H9 (cell line): ENCODE data around the gene MAD1L1. TPM values are rescaled to one million over a fixed set of nuclear protein-coding genes. Genes with fewer than 3 reads are reported as not detected.

ENCODE experiments used
- DNase-seq: peaks from one replicate; pipeline ENCODE4 v3.0.0-alpha.2; 2017
- H2AFZ ChIP-seq: one replicate; pipeline ENCODE4 v1.6.1; 2013; ENCODE audit warnings: mild to moderate bottlenecking, low read length, control low read depth, moderate library complexity
- H2AK5ac ChIP-seq: 2 replicates; pipeline ENCODE4 v1.6.1; 2013; ENCODE audit warnings: low read length, control low read depth, mixed read lengths; ENCODE audit not compliant: insufficient read length
- H2BK120ac ChIP-seq: one replicate; pipeline ENCODE4 v1.6.1; 2013; ENCODE audit warnings: low read depth, mild to moderate bottlenecking, low read length, control low read depth, inconsistent platforms; ENCODE audit not compliant: poor library complexity, severe bottlenecking
- H2BK12ac ChIP-seq: 2 replicates; pipeline ENCODE4 v1.6.1; 2013; ENCODE audit warnings: low read length, control low read depth, mixed read lengths, low read depth; ENCODE audit not compliant: insufficient read length
- H2BK15ac ChIP-seq: 2 replicates; pipeline ENCODE4 v1.6.1; 2013; ENCODE audit warnings: low read depth, low read length, control low read depth
- H2BK20ac ChIP-seq: one replicate; pipeline ENCODE4 v1.6.1; 2013; ENCODE audit warnings: low read depth, mild to moderate bottlenecking, low read length, control low read depth, inconsistent platforms; ENCODE audit not compliant: poor library complexity, severe bottlenecking
- H2BK5ac ChIP-seq: 2 replicates; pipeline ENCODE4 v1.6.1; 2013; ENCODE audit warnings: low read length, control low read depth, mixed read lengths; ENCODE audit not compliant: insufficient read length
- H3K14ac ChIP-seq: 2 replicates; pipeline ENCODE4 v1.6.1; 2013; ENCODE audit warnings: low read length, control low read depth; ENCODE audit not compliant: insufficient read depth
- H3K18ac ChIP-seq: 2 replicates; pipeline ENCODE4 v1.6.1; 2013; ENCODE audit warnings: low read depth, mild to moderate bottlenecking, mixed read lengths, low read length, control low read depth; ENCODE audit not compliant: insufficient read length
- H3K23ac ChIP-seq: 2 replicates; pipeline ENCODE4 v1.6.1; 2013; ENCODE audit warnings: low read length, control low read depth, mixed read lengths, low read depth; ENCODE audit not compliant: insufficient read length
- H3K23me2 ChIP-seq: 2 replicates; pipeline ENCODE4 v1.6.1; 2013; ENCODE audit warnings: low read depth, mild to moderate bottlenecking, mixed read lengths, low read length, control low read depth; ENCODE audit not compliant: insufficient read length, poor library complexity, severe bottlenecking
- H3K27ac ChIP-seq: 2 replicates; pipeline ENCODE4 v1.5.1; 2013; ENCODE audit warnings: low read length, control low read depth, mixed read lengths, low read depth; ENCODE audit not compliant: insufficient read length
- H3K27me3 ChIP-seq: 2 replicates; pipeline ENCODE4 v1.6.1; 2013; ENCODE audit warnings: low read length, control low read depth, inconsistent platforms; ENCODE audit not compliant: insufficient read depth
- H3K4ac ChIP-seq: 2 replicates; pipeline ENCODE4 v1.6.1; 2013; ENCODE audit warnings: low read depth, mild to moderate bottlenecking, control low read depth, inconsistent platforms, low read length, moderate library complexity
- H3K4me1 ChIP-seq: 2 replicates; pipeline ENCODE4 v1.6.1; 2013; ENCODE audit warnings: low read length, control low read depth, inconsistent platforms; ENCODE audit not compliant: insufficient read depth
- H3K4me2 ChIP-seq: 2 replicates; pipeline ENCODE4 v1.6.1; 2013; ENCODE audit warnings: low read length, control low read depth, mixed read lengths; ENCODE audit not compliant: insufficient read length, insufficient read depth
- H3K56ac ChIP-seq: 2 replicates; pipeline ENCODE4 v1.6.1; 2013; ENCODE audit warnings: low read depth, mild to moderate bottlenecking, mixed read lengths, low read length, control low read depth; ENCODE audit not compliant: insufficient read length
- H3K79me1 ChIP-seq: 2 replicates; pipeline ENCODE4 v1.6.1; 2013; ENCODE audit warnings: low read depth, mild to moderate bottlenecking, moderate library complexity, low read length, control low read depth, inconsistent platforms; ENCODE audit not compliant: insufficient read depth, poor library complexity, severe bottlenecking
- H3K79me2 ChIP-seq: 2 replicates; pipeline ENCODE4 v1.6.1; 2013; ENCODE audit warnings: low read length, control low read depth, inconsistent platforms; ENCODE audit not compliant: insufficient read depth
- H3K9ac ChIP-seq: 2 replicates; pipeline ENCODE4 v1.6.1; 2013; ENCODE audit warnings: low read length, control low read depth, mixed read lengths; ENCODE audit not compliant: insufficient read length; ENCODE audit errors: extremely low read depth
- H3K9me3 ChIP-seq: one replicate; pipeline ENCODE4 v1.6.1; 2013; ENCODE audit warnings: low read depth, low read length, inconsistent platforms; ENCODE audit not compliant: control insufficient read depth
- H3T11ph ChIP-seq: one replicate; pipeline ENCODE4 v1.6.1; 2013; ENCODE audit warnings: mild to moderate bottlenecking, low read length, control low read depth, inconsistent platforms
- H4K20me1 ChIP-seq: one replicate; pipeline ENCODE4 v1.6.1; 2013; ENCODE audit not compliant: control insufficient read depth, insufficient read length, insufficient read depth
- H4K5ac ChIP-seq: 2 replicates; pipeline ENCODE4 v1.6.1; 2013; ENCODE audit warnings: low read depth, mild to moderate bottlenecking, mixed read lengths, low read length, control low read depth; ENCODE audit not compliant: insufficient read length
- H4K8ac ChIP-seq: replicated peaks from 2 replicates; pipeline ENCODE4 v1.6.1; 2013; ENCODE audit warnings: low read length, control low read depth, mixed read lengths, low read depth; ENCODE audit not compliant: insufficient read length
- H4K91ac ChIP-seq: 2 replicates; pipeline ENCODE4 v1.6.1; 2013; ENCODE audit warnings: low read depth, mild to moderate bottlenecking, moderate library complexity, mixed read lengths, low read length, control low read depth; ENCODE audit not compliant: insufficient read length
- H3K27ac Mint-ChIP-seq, 3 experiments: 2 replicates in 2 of 3; 3 replicates in 1 of 3; pipeline ENCODE4 v1.8.0; 2020 to 2021; ENCODE audit warnings: mixed read lengths in 3 of 3, mild to moderate bottlenecking in 1 of 3, moderate library complexity in 1 of 3
- H3K27me3 Mint-ChIP-seq: 2 replicates; pipeline ENCODE4 v1.8.0; 2021; ENCODE audit warnings: low read depth, mild to moderate bottlenecking, moderate library complexity, mixed read lengths
- H3K36me3 Mint-ChIP-seq, 3 experiments: 2 replicates in 2 of 3; 3 replicates in 1 of 3; pipeline ENCODE4 v1.8.0; 2020 to 2021; ENCODE audit warnings: low read depth in 3 of 3, mixed read lengths in 3 of 3; ENCODE audit not compliant: insufficient read depth in 1 of 3
- H3K4me1 Mint-ChIP-seq, 2 experiments: 2 replicates each; pipeline ENCODE4 v1.8.0; 2020; ENCODE audit warnings: mixed read lengths in 2 of 2
- H3K4me3 Mint-ChIP-seq, 2 experiments: 2 replicates in 1 of 2; 3 replicates in 1 of 2; pipeline ENCODE4 v1.8.0; 2020 to 2021; ENCODE audit warnings: mild to moderate bottlenecking in 2 of 2, mixed read lengths in 2 of 2, moderate library complexity in 1 of 2
- H3K9me3 Mint-ChIP-seq, 2 experiments: 2 replicates in 1 of 2; 3 replicates in 1 of 2; pipeline ENCODE4 v1.8.0; 2020; ENCODE audit warnings: mild to moderate bottlenecking in 2 of 2, mixed read lengths in 2 of 2, moderate library complexity in 1 of 2
- CTCF ChIP-seq: fragments of 200-600 bp; sonication (generic); conservative IDR thresholded peaks from 3 replicates; pipeline ENCODE4 v1.8.0; 2021; ENCODE audit warnings: antibody characterized with exemption, mild to moderate bottlenecking
- WGBS: extraction: QIAGEN DNeasy Blood & Tissue Kit; methylation state at CpG from one replicate; pipeline ENCODE4 v1.1.7; 2013; ENCODE audit warnings: missing lambda C conversion rate, low lambda C conversion rate, mixed read lengths; ENCODE audit not compliant: insufficient read length; ENCODE audit errors: extremely low coverage; 5-methylcytosine and 5-hydroxymethylcytosine counted together
- total RNA-seq: library from RNA; stranded (reverse); gene quantifications from 2 replicates; pipeline ENCODE4 v1.2.1, GENCODE V29; 2021

Gene MAD1L1
- total RNA-seq, 1 experiment from 2014 or later, result 39.0 TPM

DNA sequence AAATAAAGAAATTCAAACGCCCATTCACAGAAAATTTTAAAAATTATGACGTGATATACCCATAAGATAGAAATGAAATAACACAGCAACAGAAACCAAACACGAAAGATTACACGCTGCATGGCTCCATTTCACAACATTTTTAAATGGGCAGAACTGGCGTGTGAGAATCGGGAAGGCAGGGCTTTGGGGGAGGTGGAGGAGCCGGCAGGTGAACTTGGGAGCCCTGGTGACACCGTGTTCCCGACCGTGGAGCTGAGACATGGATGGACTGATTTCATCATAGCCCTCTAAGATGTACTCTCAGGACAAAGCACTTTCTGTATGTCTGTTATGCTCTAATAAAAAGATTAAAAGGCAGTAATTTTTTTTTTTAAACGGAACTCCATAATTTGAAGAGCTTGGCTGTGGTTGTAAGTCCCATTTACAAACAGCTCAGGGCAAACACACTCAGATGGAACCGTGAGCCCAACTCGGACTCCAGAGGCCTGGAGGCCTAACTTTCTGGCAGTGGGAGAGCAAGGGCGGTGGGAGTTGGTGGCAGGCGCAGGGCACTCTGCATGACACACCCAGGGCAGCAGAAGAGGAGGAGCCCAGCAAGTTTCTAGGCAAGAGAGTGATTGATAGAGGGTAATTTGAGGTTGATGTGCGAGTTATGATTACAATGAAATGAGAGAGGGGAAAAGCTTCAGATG, 203.4 kb downstream of the MAD1L1 start:
- no peak overlapping the region for H3K27ac ChIP-seq
- no peak overlapping the region for H3K56ac ChIP-seq
- H3K14ac ChIP-seq, result no peak overlapping the region; the same call in 1 of the 2 replicates
- H3T11ph ChIP-seq, result no peak overlapping the region
- no peak overlapping the region for H2AK5ac ChIP-seq
- no peak overlapping the region for H4K8ac ChIP-seq
- H3K9me3 ChIP-seq, result no peaks in the 10 kb centered on the region
- no peaks in the 10 kb centered on the region for H3K79me2 ChIP-seq
- no peaks in the 10 kb centered on the region for H3K4me1 ChIP-seq
- Mint-ChIP-seq H3K36me3 (peaks cover 9 to 18% (median 9%) of the 10 kb centered on the region in 3 experiments; a peak in 6 of 7 replicates), H3K27me3 (no peaks in the 10 kb centered on the region; the same call in 1 of the 2 replicates), H3K9me3 (peaks cover 16 to 23% of the 10 kb centered on the region in 2 experiments), H3K27ac (no peak overlapping the region; a peak in 2 of 7 replicates), H3K4me1 (peaks cover 21 to 23% of the 10 kb centered on the region in 2 experiments), H3K4me3 (no peak overlapping the region)
- no peaks in the 10 kb centered on the region for H4K20me1 ChIP-seq
- no peak overlapping the region for H2BK5ac ChIP-seq
- H3K27me3 ChIP-seq, result no peaks in the 10 kb centered on the region
- no peak overlapping the region for H2BK20ac ChIP-seq
- H2AFZ ChIP-seq, result no peak overlapping the region
- H3K4ac ChIP-seq, result no peak overlapping the region
- no peak overlapping the region for H4K5ac ChIP-seq
- no peak overlapping the region for H2BK15ac ChIP-seq
- no peak overlapping the region for H3K18ac ChIP-seq
- no peak overlapping the region for H3K9ac ChIP-seq
- H3K4me2 ChIP-seq, result no peak overlapping the region
- H3K79me1 ChIP-seq, result no peaks in the 10 kb centered on the region
- no peak overlapping the region for H4K91ac ChIP-seq
- no peaks in the 10 kb centered on the region for H3K23me2 ChIP-seq
- no peak overlapping the region for H2BK120ac ChIP-seq
- no peak for DNase-seq
- no peak overlapping the region for H2BK12ac ChIP-seq
- TF ChIP-seq CTCF, result no peak
- WGBS, result 100% methylated on average over 1 of the region's 16 CpGs
- H3K23ac ChIP-seq, result no peak overlapping the region
